OCI-LY1 (cell line): ENCODE data around the gene PLEKHG3.

Experiments used
- CTCF ChIP-seq: fragments of 200-600 bp; sonication (generic), shearing (Covaris generic); IDR thresholded peaks from 2 replicates; pipeline ENCODE4 v1.5.1; 2017; ENCODE audit warnings: mild to moderate bottlenecking, antibody characterized with exemption, low read length, moderate library complexity, mixed read lengths
- EZH2 ChIP-seq: fragments of 200-600 bp; sonication (generic), shearing (Covaris generic); IDR thresholded peaks from 2 replicates; pipeline ENCODE4 v1.8.0; 2017; ENCODE audit warnings: borderline replicate concordance, mixed run types, mild to moderate bottlenecking, antibody characterized with exemption, low read length, moderate library complexity, mixed read lengths

GRCh38 chr14:64659366-64659765 lies 44.9 kb upstream of the PLEKHG3 start:
- TF ChIP-seq EZH2: no peak
- TF ChIP-seq CTCF: no peak
